H1 (cell line): ENCODE results near the gene RIMS3. TPM values are rescaled to one million over a fixed set of nuclear protein-coding genes. Genes with fewer than 3 reads are reported as not detected.

Experiments used
- CTCF ChIA-PET: fragments of 300-600 bp; sonication (Branson Sonifier 250); formaldehyde crosslinking; loops from one replicate; lab custom pipeline; 2021; ENCODE audit not compliant: partially characterized antibody; lab: Charles Lee
- POLR2A ChIA-PET: fragments of 300-600 bp; sonication (Branson Sonifier 250); formaldehyde crosslinking; loops from one replicate; lab custom pipeline; 2021; ENCODE audit warnings: inconsistent platforms; ENCODE audit not compliant: partially characterized antibody; lab: Charles Lee
- DNase-seq, 2 experiments: peaks; one replicate each; pipeline versions ENCODE4 v3.0.0 to v3.0.0-alpha.2; 2010 to 2022; ENCODE audit warnings: low spot score in 2 of 2, low read depth in 1 of 2, mixed read lengths in 1 of 2
- FAIRE-seq: peaks from 2 replicates; lab custom pipeline; 2011; peaks lifted over from hg19 to GRCh38; lab: Jason Lieb, UNC
- H2AFZ ChIP-seq: 2 replicates; pipeline ENCODE4 v1.8.1; 2012; ENCODE audit warnings: low read length, inconsistent platforms
- H2AK5ac ChIP-seq: 2 replicates; pipeline ENCODE4 v1.6.1; 2013; ENCODE audit warnings: low read depth, low read length
- H2BK120ac ChIP-seq: replicated peaks from 2 replicates; pipeline ENCODE3; 2013; ENCODE audit warnings: low read depth, low read length, inconsistent platforms
- H2BK12ac ChIP-seq: 2 replicates; pipeline ENCODE4 v1.6.1; 2013; ENCODE audit warnings: low read depth, low read length
- H2BK15ac ChIP-seq: 2 replicates; pipeline ENCODE4 v1.6.1; 2013; ENCODE audit warnings: low read length
- H2BK20ac ChIP-seq: 2 replicates; pipeline ENCODE4 v1.6.1; 2013; ENCODE audit warnings: low read length
- H2BK5ac ChIP-seq: 2 replicates; pipeline ENCODE4 v1.6.1; 2013; ENCODE audit warnings: low read depth, low read length
- H3K14ac ChIP-seq: 2 replicates; pipeline ENCODE4 v1.6.1; 2013; ENCODE audit warnings: inconsistent platforms; ENCODE audit not compliant: insufficient read length
- H3K18ac ChIP-seq: 2 replicates; pipeline ENCODE4 v1.6.1; 2013; ENCODE audit warnings: low read length; ENCODE audit errors: extremely low read depth
- H3K23ac ChIP-seq: 2 replicates; pipeline ENCODE4 v1.6.1; 2013; ENCODE audit warnings: inconsistent platforms; ENCODE audit not compliant: insufficient read length
- H3K23me2 ChIP-seq: 2 replicates; pipeline ENCODE4 v1.6.1; 2013; ENCODE audit warnings: low read depth, low read length
- H3K27ac ChIP-seq: 2 replicates; pipeline ENCODE4 v1.6.1; 2011; ENCODE audit warnings: low read depth, low read length, inconsistent platforms
- H3K27me3 ChIP-seq, 4 experiments: replicated peaks in 1 of 4; 1 replicate in 1 of 4; 2 replicates in 3 of 4; pipeline versions ENCODE4 v1.6.1 to v1.8.1; 2011 to 2013; ENCODE audit warnings: low read length in 3 of 4, mild to moderate bottlenecking in 3 of 4, inconsistent platforms in 2 of 4, mixed read lengths in 2 of 4, moderate library complexity in 1 of 4; ENCODE audit not compliant: control insufficient read depth in 3 of 4, insufficient read depth in 3 of 4; ENCODE audit errors: extremely low read depth in 1 of 4
- H3K36me3 ChIP-seq, 4 experiments: 2 replicates each; pipeline versions ENCODE4 v1.6.1 to v1.8.1; 2011 to 2013; ENCODE audit warnings: mild to moderate bottlenecking in 4 of 4, low read length in 3 of 4, moderate library complexity in 2 of 4, control low read depth in 1 of 4, inconsistent platforms in 1 of 4; ENCODE audit not compliant: insufficient read depth in 4 of 4, control insufficient read depth in 2 of 4
- H3K4ac ChIP-seq: replicated peaks from 2 replicates; pipeline ENCODE3; 2013; ENCODE audit warnings: low read length, low read depth, mixed read lengths, inconsistent platforms; ENCODE audit not compliant: insufficient read length
- H3K4me1 ChIP-seq, 4 experiments: replicated peaks in 1 of 4; 1 replicate in 1 of 4; 2 replicates in 3 of 4; pipeline versions ENCODE4 v1.6.1 to v1.8.1; 2011 to 2013; ENCODE audit warnings: low read length in 3 of 4, inconsistent platforms in 2 of 4, mixed read lengths in 1 of 4; ENCODE audit not compliant: insufficient read depth in 4 of 4, control insufficient read depth in 3 of 4
- H3K4me2 ChIP-seq, 2 experiments: 2 replicates each; pipeline versions ENCODE4 v1.6.1 to v1.8.1; 2011 to 2013; ENCODE audit warnings: low read depth in 2 of 2, low read length in 2 of 2, control low read depth in 1 of 2, inconsistent platforms in 1 of 2, mild to moderate bottlenecking in 1 of 2; ENCODE audit not compliant: insufficient read depth in 1 of 2
- H3K4me3 ChIP-seq, 4 experiments: fragments of 200-600, 300-600 bp in 1 of 4; sonication (generic), shearing (Covaris generic), sonication (Bioruptor Twin) in 1 of 4; 2 replicates each; pipeline versions ENCODE4 v1.5.1 to v1.8.1; 2011 to 2016; ENCODE audit warnings: low read length in 4 of 4, low read depth in 3 of 4, control low read depth in 2 of 4, inconsistent platforms in 2 of 4, mild to moderate bottlenecking in 2 of 4, mixed read lengths in 1 of 4, moderate library complexity in 1 of 4; ENCODE audit not compliant: insufficient read depth in 2 of 4; ENCODE audit errors: extremely low read depth in 1 of 4
- H3K56ac ChIP-seq: replicated peaks from 2 replicates; pipeline ENCODE3; 2013; ENCODE audit warnings: low read depth, mild to moderate bottlenecking, mixed read lengths, low read length, inconsistent platforms; ENCODE audit not compliant: insufficient read length
- H3K79me1 ChIP-seq: 2 replicates; pipeline ENCODE4 v1.6.1; 2013; ENCODE audit warnings: low read depth, low read length, control low read depth
- H3K79me2 ChIP-seq, 2 experiments: 2 replicates each; pipeline versions ENCODE4 v1.6.1 to v1.8.1; 2012 to 2013; ENCODE audit warnings: low read length in 2 of 2, mild to moderate bottlenecking in 2 of 2, inconsistent platforms in 1 of 2; ENCODE audit not compliant: insufficient read depth in 2 of 2, control insufficient read depth in 1 of 2
- H3K9ac ChIP-seq, 4 experiments: replicated peaks in 1 of 4; 1 replicate in 1 of 4; 2 replicates in 3 of 4; pipeline versions ENCODE4 v1.6.1 to v1.8.1; 2011 to 2013; ENCODE audit warnings: low read depth in 3 of 4, low read length in 3 of 4, control low read depth in 2 of 4, mild to moderate bottlenecking in 2 of 4, moderate library complexity in 2 of 4, inconsistent platforms in 1 of 4; ENCODE audit errors: extremely low read depth in 1 of 4
- H3K9me3 ChIP-seq, 2 experiments: 2 replicates each; pipeline versions ENCODE4 v1.6.1 to v1.8.1; 2012 to 2013; ENCODE audit warnings: mild to moderate bottlenecking in 2 of 2, moderate library complexity in 2 of 2, control low read depth in 1 of 2, inconsistent platforms in 1 of 2, low read depth in 1 of 2, low read length in 1 of 2, mixed read lengths in 1 of 2; ENCODE audit not compliant: insufficient read depth in 2 of 2
- H4K20me1 ChIP-seq, 2 experiments: replicated peaks in 1 of 2; 2 replicates each; pipeline versions ENCODE3 to v1.8.1; 2011 to 2013; ENCODE audit warnings: inconsistent platforms in 2 of 2, low read length in 2 of 2, mild to moderate bottlenecking in 1 of 2; ENCODE audit not compliant: insufficient read depth in 2 of 2, control insufficient read depth in 1 of 2
- H4K5ac ChIP-seq: 2 replicates; pipeline ENCODE4 v1.6.1; 2013; ENCODE audit warnings: low read length, low read depth, mixed read lengths, inconsistent platforms; ENCODE audit not compliant: insufficient read length
- H4K8ac ChIP-seq: 2 replicates; pipeline ENCODE4 v1.8.0; 2013; ENCODE audit warnings: mild to moderate bottlenecking, moderate library complexity, low read length, inconsistent platforms; ENCODE audit not compliant: insufficient read depth; ENCODE audit errors: extremely low read depth
- H4K91ac ChIP-seq: replicated peaks from 2 replicates; pipeline ENCODE3; 2013; ENCODE audit warnings: low read length, mixed read lengths, inconsistent platforms; ENCODE audit not compliant: insufficient read length
- ASH2L ChIP-seq: fragments of 200-600, 300-600 bp; sonication (generic); IDR thresholded peaks from one replicate; pipeline ENCODE4 v1.7.1; 2017; ENCODE audit warnings: low read length
- CEBPB ChIP-seq: IDR thresholded peaks from 2 replicates; pipeline ENCODE4 v1.6.1; 2012; ENCODE audit warnings: low read depth, low read length
- CTBP2 ChIP-seq: IDR thresholded peaks from 2 replicates; pipeline ENCODE4 v1.7.0; 2011; ENCODE audit warnings: borderline replicate concordance, mild to moderate bottlenecking, moderate library complexity, mixed read lengths, low read length; ENCODE audit not compliant: insufficient read depth, insufficient read length
- GTF2F1 ChIP-seq: IDR thresholded peaks from 2 replicates; pipeline ENCODE4 v1.6.1; 2012; ENCODE audit warnings: low read depth, low read length, improper control_type of control experiment, borderline replicate concordance
- JUN ChIP-seq: IDR thresholded peaks from 2 replicates; pipeline ENCODE4 v1.6.1; 2011; ENCODE audit warnings: low read depth, mild to moderate bottlenecking, improper control_type of control experiment, low read length
- KDM4A ChIP-seq: IDR thresholded peaks from one replicate; pipeline ENCODE4 v1.7.1; 2012; ENCODE audit warnings: low read depth, mild to moderate bottlenecking, moderate library complexity, low read length, inconsistent platforms; ENCODE audit not compliant: severe bottlenecking
- POU5F1 ChIP-seq: IDR thresholded peaks from 2 replicates; pipeline ENCODE4 v1.6.1; 2011; ENCODE audit warnings: low read depth, mild to moderate bottlenecking, low read length, moderate library complexity
- RFX5 ChIP-seq: IDR thresholded peaks from 2 replicates; pipeline ENCODE4 v1.6.1; 2011; ENCODE audit warnings: low read depth, low read length, improper control_type of control experiment, borderline replicate concordance
- SIN3A ChIP-seq, 2 experiments: IDR thresholded peaks in 1 of 2; conservative IDR thresholded peaks in 1 of 2; 2 replicates each; pipeline ENCODE4 v1.6.1; 2011 to 2012; ENCODE audit warnings: low read length in 2 of 2, improper control_type of control experiment in 1 of 2, low read depth in 1 of 2, mild to moderate bottlenecking in 1 of 2
- TBP ChIP-seq: IDR thresholded peaks from 2 replicates; pipeline ENCODE4 v1.6.1; 2011; ENCODE audit warnings: low read depth, low read length, improper control_type of control experiment
- WGBS, 2 experiments: shearing (Covaris generic) in 1 of 2; methylation state at CpG; one replicate each; pipeline versions ENCODE4 v1.1.6 to v1.1.7; 2013 to 2015; ENCODE audit warnings: low lambda C conversion rate in 2 of 2, mixed read lengths in 2 of 2, inconsistent platforms in 1 of 2, low coverage in 1 of 2, missing lambda C conversion rate in 1 of 2; ENCODE audit not compliant: insufficient replicate concordance in 2 of 2, insufficient coverage in 1 of 2, insufficient read length in 1 of 2; ENCODE audit errors: extremely low coverage in 1 of 2, missing lambda C conversion rate in 1 of 2; 5-methylcytosine and 5-hydroxymethylcytosine counted together
- polyA plus RNA-seq, 7 experiments: library from polyadenylated mRNA; depleted of rRNA in 3 of 7; stranded (reverse) in 5 of 7; unstranded in 2 of 7; fragments of >200 nt in 5 of 7; fragments of 200-250 nt in 2 of 7; gene quantifications; 1 replicate in 5 of 7; 2 replicates in 1 of 7; 4 replicates in 1 of 7; pipeline versions ENCODE4 v1.2.1 to v1.2.3, GENCODE V29; 2011 to 2013; ENCODE audit warnings: missing spikeins in 2 of 7, mixed read lengths in 2 of 7
- total RNA-seq: library from RNA; stranded (reverse); fragmentation: NEBNext Ultra II Directional; extraction: Animal tissue kit (Norgen Biotek cat#: 25700); gene quantifications from 2 replicates; pipeline ENCODE4 v1.2.1, GENCODE V29; 2021
- TF ChIP-seq, protein P1 (sequence below): IDR thresholded peaks from 2 replicates; pipeline ENCODE4 v1.6.1; 2012; ENCODE audit warnings: low read length, inconsistent platforms

The RIMS3 gene
- total and polyA plus RNA-seq, 2 of the 8 experiments (the other 6 are each of a cell fraction or from before 2014, with no cell fraction given) = 13.3 to 20.6 TPM

DNA sequence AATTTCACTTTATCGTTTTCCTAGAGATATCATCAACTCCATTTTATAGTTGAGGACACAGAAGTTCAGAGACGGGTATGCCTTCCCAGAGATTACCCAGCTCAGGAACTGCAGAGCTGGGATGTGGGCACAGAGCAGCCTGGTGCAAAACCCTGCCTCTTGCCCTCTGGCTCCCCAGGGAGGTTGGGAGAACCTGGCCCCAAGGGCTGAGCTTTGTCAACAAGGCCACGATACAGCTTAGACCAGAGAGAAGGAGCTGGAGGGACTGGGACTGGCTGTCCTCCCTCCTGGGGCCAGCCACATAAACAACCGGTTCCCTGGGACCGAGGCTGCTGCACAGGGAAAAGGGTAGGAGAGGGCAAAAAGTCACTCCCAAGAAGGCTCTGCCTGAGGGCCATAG lies 3.8 kb downstream of the RIMS3 start:
- H3K27me3 ChIP-seq = no peaks in the 10 kb centered on the region; a peak in 1 of 7 replicates
- no peak overlapping the region for H2AFZ ChIP-seq
- H2BK12ac ChIP-seq = 0 out of 2 replicates have a peak overlapping the region, but pooled peaks have one; percentile 4
- no peak overlapping the region for H2AK5ac ChIP-seq
- H3K14ac ChIP-seq = no peak overlapping the region
- H3K9me3 ChIP-seq = no peaks in the 10 kb centered on the region
- H2BK120ac ChIP-seq = no peak overlapping the region
- POLR2A ChIA-PET = interaction anchor here (1.1 to 6.0 kb wide), 6 partner anchors 8 to 48 kb away, joined by 3 to 63 read pairs (median 16); partner anchors contain the start of gene NFYC
- H3K23me2 ChIP-seq = peaks cover 10% of the 10 kb centered on the region; the same call in 1 of the 2 replicates
- H3K36me3 ChIP-seq = no peaks in the 10 kb centered on the region
- no peak overlapping the region for H3K4ac ChIP-seq
- no peak overlapping the region for H2BK20ac ChIP-seq
- peak overlapping the region in 1 of 2 experiments; percentile 89; a peak in 1 of 4 replicates for H3K4me2 ChIP-seq
- H2BK15ac ChIP-seq = 0 out of 2 replicates have a peak overlapping the region, but pooled peaks have one; percentile 29
- no peak overlapping the region for H3K56ac ChIP-seq
- H3K79me2 ChIP-seq = no peaks in the 10 kb centered on the region; a peak in 1 of 4 replicates
- CTCF ChIA-PET = interaction anchor here (1.1 to 37.5 kb wide), 9 partner anchors 12 to 282 kb away, joined by 3 to 684 read pairs (median 4); no protein-coding TSS in a partner anchor
- H3K27ac ChIP-seq = no peak overlapping the region
- 0 out of 2 replicates have a peak overlapping the region, but pooled peaks have one; percentile 10 for H2BK5ac ChIP-seq
- H3K4me1 ChIP-seq = peaks cover 0 to 28% (median 15%) of the 10 kb centered on the region in 4 experiments; a peak in 6 of 7 replicates
- FAIRE-seq = no peak
- no peak overlapping the region for H3K23ac ChIP-seq
- H3K79me1 ChIP-seq = peaks cover 9% of the 10 kb centered on the region; the same call in 1 of the 2 replicates
- H3K18ac ChIP-seq = no peak overlapping the region; the same call in 1 of the 2 replicates
- H3K4me3 ChIP-seq = no peak overlapping the region
- H4K8ac ChIP-seq = no peak overlapping the region
- no peak overlapping the region for H4K91ac ChIP-seq
- peaks cover 0 to 5% of the 10 kb centered on the region in 2 experiments for H4K20me1 ChIP-seq
- no peak overlapping the region for H3K9ac ChIP-seq
- no peak for DNase-seq
- no peak overlapping the region for H4K5ac ChIP-seq
- 93% methylated on average over 5 of the region's 5 CpGs; no CpG with 5 or more reads in 1 of the 2 experiments for WGBS, 2 experiments
- no peak for TF ChIP-seq JUN
- no peak for TF ChIP-seq ASH2L
- no peak for TF ChIP-seq TBP
- no peak for TF ChIP-seq RFX5
- TF ChIP-seq CEBPB = no peak
- TF ChIP-seq, protein P1, sequence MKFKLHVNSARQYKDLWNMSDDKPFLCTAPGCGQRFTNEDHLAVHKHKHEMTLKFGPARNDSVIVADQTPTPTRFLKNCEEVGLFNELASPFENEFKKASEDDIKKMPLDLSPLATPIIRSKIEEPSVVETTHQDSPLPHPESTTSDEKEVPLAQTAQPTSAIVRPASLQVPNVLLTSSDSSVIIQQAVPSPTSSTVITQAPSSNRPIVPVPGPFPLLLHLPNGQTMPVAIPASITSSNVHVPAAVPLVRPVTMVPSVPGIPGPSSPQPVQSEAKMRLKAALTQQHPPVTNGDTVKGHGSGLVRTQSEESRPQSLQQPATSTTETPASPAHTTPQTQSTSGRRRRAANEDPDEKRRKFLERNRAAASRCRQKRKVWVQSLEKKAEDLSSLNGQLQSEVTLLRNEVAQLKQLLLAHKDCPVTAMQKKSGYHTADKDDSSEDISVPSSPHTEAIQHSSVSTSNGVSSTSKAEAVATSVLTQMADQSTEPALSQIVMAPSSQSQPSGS = no peak
- TF ChIP-seq POU5F1 = no peak
- no peak for TF ChIP-seq GTF2F1
- no peak for TF ChIP-seq KDM4A
- TF ChIP-seq SIN3A (conservative IDR thresholded peaks at IDR 0.05 in 1 of 2, IDR thresholded peaks at IDR 0.05 in 1 of 2; ENCODE audit: low read depth in 1 of 2, low read length in 2 of 2) = no peak
- TF ChIP-seq CTBP2 = no peak
